Cardiac muscle cell (in vitro differentiated cells and primary cell): ENCODE results near the gene SLC25A51. TPM values are rescaled to one million over a fixed set of nuclear protein-coding genes. Genes with fewer than 3 reads are reported as not detected.

Source experiments
- DNase-seq, 2 donors: peaks; one replicate each; pipeline versions ENCODE4 v3.0.0 to v3.0.0-alpha.2; 2010 to 2017; ENCODE audit warnings: low read depth in 1 of 2, low spot score in 1 of 2
- H3K27ac ChIP-seq: fragments of 200-600 bp; sonication (generic); 2 replicates; pipeline ENCODE4 v1.5.1; 2016
- H3K27me3 ChIP-seq: fragments of 200-600 bp; sonication (generic); 2 replicates; pipeline ENCODE4 v1.6.0; 2016; ENCODE audit warnings: control low read depth
- H3K36me3 ChIP-seq: fragments of 200-600 bp; sonication (generic); 2 replicates; pipeline ENCODE4 v1.5.1; 2016; ENCODE audit warnings: control low read depth
- H3K4me1 ChIP-seq: fragments of 200-600 bp; sonication (generic); 2 replicates; pipeline ENCODE4 v1.8.1; 2017; ENCODE audit warnings: low read depth, mild to moderate bottlenecking, mixed run types
- H3K4me3 ChIP-seq: fragments of 200-600 bp; sonication (generic); 2 replicates; pipeline ENCODE4 v1.5.1; 2016; ENCODE audit warnings: mild to moderate bottlenecking
- H3K9me3 ChIP-seq: fragments of 200-600 bp; sonication (generic); 2 replicates; pipeline ENCODE4 v1.5.1; 2017; ENCODE audit warnings: low read depth, mild to moderate bottlenecking, control low read depth
- CTCF ChIP-seq: IDR thresholded peaks from 2 replicates; pipeline ENCODE4 v1.5.1; 2012; ENCODE audit warnings: low read depth, mild to moderate bottlenecking, low read length
- polyA plus RNA-seq: library from polyadenylated mRNA; unstranded; fragments of >200 nt; fragmentation: Nextera tagmentation; extraction: Ambion mirVana; gene quantifications from 2 replicates; pipeline ENCODE4 v1.2.1, GENCODE V29; 2016
- total RNA-seq: library from RNA; depleted of rRNA; stranded (reverse); fragments of >200 nt; gene quantifications from 2 replicates; pipeline ENCODE4 v1.2.3, GENCODE V29; 2016

Gene SLC25A51
- total and polyA plus RNA-seq, 2 experiments from 2014 or later = 14.1 to 21.1 TPM

- Histone ChIP-seq H3K27ac (peak overlapping the region; percentile 78), H3K27me3 (no peaks in the 10 kb centered on the region), H3K4me1 (peaks cover 16% of the 10 kb centered on the region), H3K4me3 (peak overlapping the region; percentile 75), H3K9me3 (no peaks in the 10 kb centered on the region), H3K36me3 (no peaks in the 10 kb centered on the region)
- TF ChIP-seq CTCF = no peak
- DNase-seq = peak in 1 of 2 donors; percentile 66
These were observed 661 bp upstream of the SLC25A51 start for GRCh38 chr9:37904445-37905130.

- Histone ChIP-seq H3K9me3 (no peaks in the 10 kb centered on the region), H3K36me3 (peaks cover 10% of the 10 kb centered on the region), H3K27ac (peak overlapping the region; percentile 78), H3K4me3 (peak overlapping the region; percentile 75), H3K4me1 (peaks cover 10% of the 10 kb centered on the region), H3K27me3 (no peaks in the 10 kb centered on the region)
- DNase-seq = peak in 1 of 2 donors; percentile 43
- TF ChIP-seq CTCF = no peak
These were observed 906 bp downstream of the SLC25A51 start for GRCh38 chr9:37902796-37903646.

- H3K27ac ChIP-seq = no peak overlapping the region
- no peaks in the 10 kb centered on the region for H3K27me3 ChIP-seq
- DNase-seq = no peak
- no peaks in the 10 kb centered on the region for H3K9me3 ChIP-seq
- no peak overlapping the region for H3K4me3 ChIP-seq
- peaks cover 12% of the 10 kb centered on the region for H3K36me3 ChIP-seq
- peaks cover 10% of the 10 kb centered on the region for H3K4me1 ChIP-seq
- no peak for TF ChIP-seq CTCF
These were observed 1.8 kb downstream of the SLC25A51 start for GRCh38 chr9:37902131-37902530.

- Histone ChIP-seq H3K27me3 (no peaks in the 10 kb centered on the region), H3K36me3 (peaks cover 35% of the 10 kb centered on the region), H3K4me1 (peaks cover 10% of the 10 kb centered on the region), H3K27ac (no peak overlapping the region), H3K4me3 (no peak overlapping the region), H3K9me3 (no peaks in the 10 kb centered on the region)
- peak in 1 of 2 donors; percentile 30 for DNase-seq
- TF ChIP-seq CTCF = no peak
These were observed 4.9 kb downstream of the SLC25A51 start for GRCh38 chr9:37899041-37899440.

- TF ChIP-seq CTCF = no peak
- Histone ChIP-seq H3K4me3 (no peak overlapping the region), H3K9me3 (no peaks in the 10 kb centered on the region), H3K4me1 (peaks cover 7% of the 10 kb centered on the region), H3K27me3 (no peaks in the 10 kb centered on the region), H3K36me3 (peaks cover 37% of the 10 kb centered on the region), H3K27ac (no peak overlapping the region)
- no peak for DNase-seq
These were observed 6.3 kb downstream of the SLC25A51 start for GRCh38 chr9:37897665-37898064.
